Mesodermal cell (in vitro differentiated cells): ENCODE data around the gene ABHD11.
"Not testable (repeated sequence)": the region's sequence is repeated elsewhere in the genome, so short reads cannot be mapped to it uniquely, and the experiment has no call there.

Experiments
- H3K27ac ChIP-seq: 2 replicates; pipeline ENCODE4 v1.7.0; 2013; ENCODE audit warnings: mild to moderate bottlenecking, low read depth, low read length, moderate library complexity; ENCODE audit not compliant: severe bottlenecking
- H3K36me3 ChIP-seq: 2 replicates; pipeline ENCODE4 v1.7.1; 2013; ENCODE audit warnings: mild to moderate bottlenecking, low read length, moderate library complexity; ENCODE audit not compliant: control insufficient read depth, insufficient read depth
- H3K4me1 ChIP-seq: one replicate; pipeline ENCODE4 v1.7.1; 2013; ENCODE audit warnings: mild to moderate bottlenecking, low read length; ENCODE audit not compliant: insufficient read depth, control insufficient read depth, poor library complexity, severe bottlenecking
- H3K4me3 ChIP-seq: 2 replicates; pipeline ENCODE4 v1.7.0; 2013; ENCODE audit warnings: low read length, control low read depth, mild to moderate bottlenecking; ENCODE audit not compliant: insufficient read depth, poor library complexity, severe bottlenecking; ENCODE audit errors: extremely low read depth
- H3K9me3 ChIP-seq: 2 replicates; pipeline ENCODE4 v1.7.1; 2013; ENCODE audit warnings: mild to moderate bottlenecking, low read length, moderate library complexity; ENCODE audit not compliant: control insufficient read depth
- WGBS, 2 experiments: methylation state at CpG; one replicate each; pipeline ENCODE4 v1.1.5; 2013; ENCODE audit warnings: missing lambda C conversion rate in 2 of 2; ENCODE audit not compliant: insufficient coverage in 2 of 2; 5-methylcytosine and 5-hydroxymethylcytosine counted together

Gene ABHD11

GRCh38 chr7:73730485-73730884 lies 8.1 kb downstream of the ABHD11 start:
- Histone ChIP-seq H3K4me1 (no peaks in the 10 kb centered on the region), H3K27ac (peak overlapping the region; percentile 57), H3K4me3 (no peak overlapping the region), H3K36me3 (peaks cover under 1% of the 10 kb centered on the region), H3K9me3 (no peaks in the 10 kb centered on the region)
- WGBS, 2 experiments: 49 to 53% methylated on average over 3 of the region's 3 CpGs

GRCh38 chr7:73728551-73728950 lies 10.1 kb downstream of the ABHD11 start:
- Histone ChIP-seq H3K4me3 (no peak overlapping the region), H3K4me1 (no peaks in the 10 kb centered on the region), H3K9me3 (no peaks in the 10 kb centered on the region), H3K36me3 (no peaks in the 10 kb centered on the region), H3K27ac (no peak overlapping the region)
- WGBS, 2 experiments: 68 to 74% methylated on average over 3 to 5 of the region's 5 CpGs

GRCh38 chr7:73727952-73728351 lies 10.7 kb downstream of the ABHD11 start:
- Histone ChIP-seq H3K27ac (no peak overlapping the region), H3K4me3 (no peak overlapping the region), H3K9me3 (no peaks in the 10 kb centered on the region), H3K4me1 (no peaks in the 10 kb centered on the region), H3K36me3 (no peaks in the 10 kb centered on the region)
- WGBS, 2 experiments: 63 to 79% methylated on average over 2 to 3 of the region's 3 CpGs

GRCh38 chr7:73726083-73726466 lies 12.5 kb downstream of the ABHD11 start:
- Histone ChIP-seq H3K36me3 (no peaks in the 10 kb centered on the region), H3K4me3 (no peak overlapping the region), H3K4me1 (no peaks in the 10 kb centered on the region), H3K9me3 (no peaks in the 10 kb centered on the region), H3K27ac (no peak overlapping the region)
- 92 to 100% methylated on average over 1 of the region's 1 CpG for WGBS, 2 experiments

GRCh38 chr7:73723813-73724212 lies 14.8 kb downstream of the ABHD11 start:
- Histone ChIP-seq H3K9me3 (no peaks in the 10 kb centered on the region), H3K4me1 (no peaks in the 10 kb centered on the region), H3K4me3 (no peak overlapping the region), H3K36me3 (no peaks in the 10 kb centered on the region), H3K27ac (no peak overlapping the region)
- WGBS, 2 experiments: 100% methylated on average over 1 of the region's 3 CpGs; no CpG with 5 or more reads in 1 of the 2 experiments

- Histone ChIP-seq H3K27ac (no peak overlapping the region), H3K4me3 (no peak overlapping the region), H3K36me3 (no peaks in the 10 kb centered on the region), H3K9me3 (no peaks in the 10 kb centered on the region), H3K4me1 (peaks cover 7% of the 10 kb centered on the region)
- WGBS, 2 experiments: 82 to 88% methylated on average over 3 to 5 of the region's 6 CpGs
Observed at GRCh38 chr7:73722785-73723184, 15.8 kb downstream of the ABHD11 start.

GRCh38 chr7:73722182-73722581 lies 16.4 kb downstream of the ABHD11 start:
- not testable (repeated sequence) for H3K9me3 ChIP-seq, H3K36me3 ChIP-seq, H3K4me1 ChIP-seq, H3K4me3 ChIP-seq, H3K27ac ChIP-seq
- 73 to 80% methylated on average over 1 to 2 of the region's 4 CpGs for WGBS, 2 experiments

- WGBS, 2 experiments: 88 to 96% methylated on average over 3 of the region's 3 CpGs
- Histone ChIP-seq H3K36me3 (no peaks in the 10 kb centered on the region), H3K4me3 (no peak overlapping the region), H3K9me3 (no peaks in the 10 kb centered on the region), H3K4me1 (peaks cover 15% of the 10 kb centered on the region), H3K27ac (no peak overlapping the region)
Observed at GRCh38 chr7:73721377-73721817, 17.2 kb downstream of the ABHD11 start.

GRCh38 chr7:73720443-73720842 lies 18.2 kb downstream of the ABHD11 start:
- not testable (repeated sequence) for H3K4me3 ChIP-seq, H3K9me3 ChIP-seq, H3K27ac ChIP-seq, H3K36me3 ChIP-seq
- WGBS, 2 experiments: 88 to 97% methylated on average over 7 of the region's 9 CpGs
- peaks cover 25% of the 10 kb centered on the region for H3K4me1 ChIP-seq

GRCh38 chr7:73719806-73720169 lies 18.8 kb downstream of the ABHD11 start:
- Histone ChIP-seq H3K9me3 (no peaks in the 10 kb centered on the region), H3K27ac (no peak overlapping the region), H3K4me1 (peaks cover 27% of the 10 kb centered on the region), H3K36me3 (no peaks in the 10 kb centered on the region), H3K4me3 (peak overlapping the region; percentile 23)
- WGBS, 2 experiments: 19% methylated on average over 12 to 15 of the region's 16 CpGs

GRCh38 chr7:73718905-73719805 lies 19.4 kb downstream of the ABHD11 start, which contains the start of gene STX1A:
Gene STX1A (minus strand): TSS chr7:73719669. CDS start chr7:73719631, 38 bp downstream.
- Histone ChIP-seq H3K4me3 (peak within 1 kb of the TSS; percentile 78), H3K9me3 (no peaks in the 10 kb centered on the region), H3K36me3 (no peaks in the 10 kb centered on the region), H3K27ac (no peak within 1 kb of the TSS), H3K4me1 (peaks cover 27% of the 10 kb centered on the region)
- WGBS, 2 experiments: 2 to 3% methylated on average over 36 to 60 of the region's 96 CpGs
